Mucosa of rectum (tissue), 2 donors: ENCODE data around the gene TAF9B.
"Not testable (repeated sequence)": the region's sequence is repeated elsewhere in the genome, so short reads cannot be mapped to it uniquely, and the experiment has no call there.

Experiments
- H3K27ac ChIP-seq, 2 donors: one replicate each; pipeline ENCODE4 v1.7.0; 2013; ENCODE audit warnings: inconsistent platforms in 2 of 2, low read depth in 2 of 2, low read length in 2 of 2
- H3K27me3 ChIP-seq, 2 donors: one replicate each; pipeline ENCODE4 v1.7.0; 2013; ENCODE audit warnings: low read length in 2 of 2; ENCODE audit not compliant: control insufficient read depth in 2 of 2, insufficient read depth in 2 of 2
- H3K36me3 ChIP-seq, 2 donors: one replicate each; pipeline ENCODE4 v1.7.0; 2013; ENCODE audit warnings: low read length in 2 of 2; ENCODE audit not compliant: control insufficient read depth in 2 of 2, insufficient read depth in 2 of 2
- H3K4me1 ChIP-seq, 2 donors: one replicate each; pipeline ENCODE4 v1.7.0; 2013; ENCODE audit warnings: low read length in 2 of 2, mild to moderate bottlenecking in 1 of 2; ENCODE audit not compliant: control insufficient read depth in 2 of 2, insufficient read depth in 2 of 2
- H3K4me3 ChIP-seq, 2 donors: one replicate each; pipeline ENCODE4 v1.7.0; 2013; ENCODE audit warnings: low read length in 2 of 2
- H3K9ac ChIP-seq, 2 donors: one replicate each; pipeline ENCODE4 v1.7.0; 2013; ENCODE audit warnings: low read length in 2 of 2, low read depth in 1 of 2, mild to moderate bottlenecking in 1 of 2
- H3K9me3 ChIP-seq, 2 donors: one replicate each; pipeline ENCODE4 v1.7.0; 2013; ENCODE audit warnings: low read length in 2 of 2; ENCODE audit not compliant: control insufficient read depth in 2 of 2
- donor health status: healthy.
- donor health status: Normal muscosa, but diverticular disease.

TAF9B gene

DNA sequence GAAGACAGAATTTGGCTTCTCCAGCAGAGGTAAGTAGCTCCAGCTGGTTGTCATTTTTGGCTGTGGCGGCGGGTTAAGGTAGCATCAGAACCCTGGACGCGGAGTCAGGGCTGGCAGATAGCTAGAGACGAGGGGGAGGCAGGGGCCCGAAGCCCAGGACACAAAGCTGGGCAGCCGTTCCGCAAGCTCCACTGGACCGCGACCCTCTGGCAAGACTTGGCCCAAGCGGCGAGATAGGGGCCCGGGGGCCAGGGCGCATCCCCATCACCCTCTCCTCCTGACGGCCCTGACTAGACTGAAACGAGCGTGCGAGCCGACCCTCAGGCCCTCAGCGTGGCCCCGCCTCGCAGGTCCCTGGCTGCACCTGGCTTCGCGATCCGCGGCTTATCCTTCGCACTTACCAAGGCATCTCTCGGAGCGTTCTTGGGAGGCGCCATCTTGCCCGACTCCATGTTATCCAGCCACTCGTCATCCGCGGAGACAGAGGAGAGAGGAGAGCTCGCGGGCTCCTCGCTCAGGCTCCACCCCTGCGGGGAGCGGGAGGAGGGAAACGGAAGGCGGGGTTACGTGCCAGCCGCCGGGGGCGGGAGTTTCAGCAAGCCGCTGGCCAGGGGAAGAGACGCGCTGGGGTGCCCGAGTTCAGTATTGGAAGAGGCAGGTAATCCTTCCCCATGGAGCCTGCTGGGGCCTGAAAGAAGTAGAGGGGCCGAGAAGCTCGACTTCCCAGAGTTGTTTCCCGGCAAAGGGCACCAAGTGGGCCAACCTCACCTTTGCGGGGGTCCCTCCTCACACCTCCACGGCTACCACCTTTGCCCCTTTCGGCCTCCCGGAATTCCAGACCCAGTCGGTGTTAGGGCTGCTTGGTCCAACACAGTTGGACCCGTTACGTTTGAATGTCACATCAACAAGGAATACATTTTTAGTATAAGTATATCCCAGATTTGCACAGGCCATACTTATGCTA, at the start of gene TAF9B:
Gene TAF9B (minus strand): TSS at position 491 of the 964 bp plus-strand sequence. CDS start 39 bp downstream, at position 452.
- Histone ChIP-seq H3K9ac (peak within 1 kb of the TSS; percentile 24 to 66), H3K27ac (peak within 1 kb of the TSS; percentile 46 to 48), H3K27me3 (no peaks in the 10 kb centered on the region), H3K9me3 (no peaks in the 10 kb centered on the region), H3K4me1 (no peaks in the 10 kb centered on the region), H3K4me3 (peak within 1 kb of the TSS; percentile 76 to 78), H3K36me3 (no peaks in the 10 kb centered on the region)

DNA sequence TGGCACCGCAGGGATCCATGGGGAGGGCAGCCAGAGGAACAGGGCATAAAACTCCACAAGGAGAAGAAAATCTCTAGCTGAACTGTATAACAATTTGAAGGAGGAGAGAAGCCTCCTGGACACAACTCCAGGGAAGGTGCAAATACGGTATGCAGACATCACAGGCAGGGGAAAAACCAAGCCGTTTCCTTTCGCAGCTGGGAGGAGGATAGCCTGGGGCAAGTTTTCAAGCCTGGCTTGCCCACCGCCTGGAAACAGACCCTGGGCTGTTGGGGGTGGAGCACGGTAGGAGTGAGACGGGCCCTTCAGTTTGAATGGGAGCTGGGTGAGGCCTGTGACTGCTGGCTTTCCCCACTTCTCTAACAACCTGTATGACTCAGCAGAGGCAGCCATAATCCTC, 43.4 kb upstream of the TAF9B start:
- Histone ChIP-seq H3K9ac (no peak overlapping the region), H3K9me3 (no peaks in the 10 kb centered on the region), H3K27ac (no peak overlapping the region), H3K4me1 (no peaks in the 10 kb centered on the region), H3K36me3 (no peaks in the 10 kb centered on the region), H3K27me3 (no peaks in the 10 kb centered on the region), H3K4me3 (no peak overlapping the region)

DNA sequence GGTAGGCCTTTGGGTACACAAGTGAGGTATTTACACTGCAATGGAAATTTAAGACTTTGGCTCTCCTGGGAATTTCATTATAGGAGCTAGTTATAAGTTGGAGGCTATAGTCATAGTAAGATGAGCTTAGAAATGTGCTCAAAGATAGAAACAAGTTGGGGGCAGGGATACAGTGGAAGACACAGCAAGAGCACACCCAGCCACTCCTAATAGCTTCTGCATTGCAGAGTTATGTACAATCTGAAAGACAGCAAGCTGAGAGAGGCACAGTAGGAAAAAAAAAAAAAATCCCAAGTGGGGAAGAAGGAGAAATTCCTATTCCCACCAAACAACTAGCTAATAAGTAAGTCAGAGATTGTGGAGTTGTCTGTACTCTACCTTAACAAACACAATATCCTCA, 41.9 kb upstream of the TAF9B start:
- H3K4me3 ChIP-seq, result no peak overlapping the region
- H3K27ac ChIP-seq, result no peak overlapping the region
- H3K27me3 ChIP-seq, result no peaks in the 10 kb centered on the region
- no peaks in the 10 kb centered on the region for H3K9me3 ChIP-seq
- no peaks in the 10 kb centered on the region for H3K36me3 ChIP-seq
- H3K4me1 ChIP-seq, result no peaks in the 10 kb centered on the region
- H3K9ac ChIP-seq, result no peak overlapping the region

DNA sequence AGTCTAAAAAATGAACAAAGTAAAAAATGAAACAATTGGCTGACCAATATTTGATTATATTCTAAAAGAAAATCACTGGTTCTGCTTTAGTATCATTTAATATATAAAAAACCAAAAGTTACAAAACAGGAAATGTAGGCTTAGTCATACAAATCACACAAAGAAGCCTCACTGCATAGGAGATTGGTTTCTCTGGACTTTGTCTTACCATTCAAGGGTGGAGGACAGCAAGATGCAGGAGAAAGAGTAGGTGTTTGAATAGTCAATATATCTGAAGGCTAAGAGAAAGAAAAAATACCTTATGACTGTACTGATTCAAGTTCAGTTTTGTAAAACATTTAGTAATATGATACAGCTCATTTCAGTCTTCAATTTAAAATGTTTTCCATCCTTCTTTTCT, 28.6 kb upstream of the TAF9B start:
- no peaks in the 10 kb centered on the region for H3K9me3 ChIP-seq
- H3K27ac ChIP-seq, result no peak overlapping the region
- H3K4me1 ChIP-seq, result no peaks in the 10 kb centered on the region
- H3K36me3 ChIP-seq, result no peaks in the 10 kb centered on the region
- no peaks in the 10 kb centered on the region for H3K27me3 ChIP-seq
- no peak overlapping the region for H3K9ac ChIP-seq
- no peak overlapping the region for H3K4me3 ChIP-seq

GRCh38 chrX:78165425-78165824, 26.0 kb upstream of the TAF9B start:
- H3K4me1 ChIP-seq, result no peaks in the 10 kb centered on the region
- H3K4me3 ChIP-seq, result no peak overlapping the region
- no peak overlapping the region for H3K27ac ChIP-seq
- no peaks in the 10 kb centered on the region for H3K27me3 ChIP-seq
- no peaks in the 10 kb centered on the region for H3K9me3 ChIP-seq
- no peaks in the 10 kb centered on the region for H3K36me3 ChIP-seq
- H3K9ac ChIP-seq, result no peak overlapping the region

DNA sequence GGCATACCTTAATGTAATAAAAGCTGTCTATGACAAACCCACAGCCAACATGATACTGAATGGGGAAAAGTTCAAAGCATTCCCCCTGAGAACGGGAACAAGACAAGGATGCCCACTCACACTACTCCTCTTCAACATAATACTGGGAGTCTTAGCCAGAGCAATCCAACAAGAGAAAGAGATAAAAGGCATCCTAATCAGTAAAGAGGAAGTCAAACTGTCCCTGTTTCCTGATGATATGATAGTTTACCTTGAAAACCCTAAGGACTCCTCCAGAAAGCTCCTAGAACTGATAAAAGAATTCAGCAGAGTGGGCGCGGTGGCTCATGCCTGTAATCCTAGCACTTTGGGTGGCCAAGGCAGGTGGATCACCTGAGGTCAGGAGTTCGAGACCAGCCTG, 23.7 kb upstream of the TAF9B start:
- H3K27me3 ChIP-seq, H3K9me3 ChIP-seq, H3K4me3 ChIP-seq, H3K36me3 ChIP-seq, H3K9ac ChIP-seq, H3K27ac ChIP-seq, H3K4me1 ChIP-seq: not testable (repeated sequence)

DNA sequence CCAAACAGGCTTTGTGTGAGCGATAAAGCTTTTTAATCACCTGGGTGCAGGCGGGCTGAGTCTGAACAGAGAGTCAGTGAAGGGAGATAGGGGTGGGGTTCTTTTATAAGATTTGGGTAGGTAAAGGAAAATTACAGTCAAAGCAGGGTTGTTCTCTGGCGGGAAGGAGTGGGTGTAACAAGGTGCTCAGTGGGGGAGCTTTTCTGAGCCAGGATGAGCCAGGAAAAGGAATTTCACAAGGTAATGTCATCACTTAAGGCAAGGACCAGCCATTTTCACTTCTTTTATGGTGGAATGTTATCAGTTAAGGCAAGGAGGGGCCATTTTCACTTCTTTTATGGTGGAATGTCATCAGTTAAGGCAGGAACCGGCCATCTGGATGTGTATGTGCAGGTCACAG, 21.3 kb upstream of the TAF9B start:
- H3K27ac ChIP-seq, H3K4me3 ChIP-seq, H3K27me3 ChIP-seq, H3K4me1 ChIP-seq, H3K9ac ChIP-seq, H3K9me3 ChIP-seq, H3K36me3 ChIP-seq: not testable (repeated sequence)

- not testable (repeated sequence) for H3K9ac ChIP-seq, H3K4me1 ChIP-seq, H3K4me3 ChIP-seq, H3K36me3 ChIP-seq, H3K9me3 ChIP-seq, H3K27ac ChIP-seq, H3K27me3 ChIP-seq
Measured at GRCh38 chrX:78157846-78158245, 18.4 kb upstream of the TAF9B start.

DNA sequence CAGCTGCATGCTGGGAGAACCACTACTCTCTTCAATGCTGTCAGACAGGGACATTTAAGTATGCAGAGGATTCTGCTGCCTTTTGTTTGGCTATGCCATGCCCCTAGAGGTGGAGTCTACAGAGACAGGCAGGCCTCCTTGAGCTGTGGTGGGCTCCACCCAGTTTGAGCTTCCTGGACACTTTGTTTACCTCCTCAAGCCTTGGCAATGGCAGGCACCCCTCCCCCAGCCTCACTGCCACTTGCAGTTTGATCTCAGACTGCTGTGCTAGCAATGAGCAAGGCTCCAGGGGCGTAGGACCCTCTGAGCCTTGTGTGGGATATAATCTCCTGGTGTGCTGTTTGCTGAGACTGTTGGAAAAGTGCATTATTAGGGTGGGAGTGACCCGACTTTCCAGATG, 17.9 kb upstream of the TAF9B start:
- not testable (repeated sequence) for H3K4me3 ChIP-seq, H3K27ac ChIP-seq, H3K9me3 ChIP-seq, H3K9ac ChIP-seq, H3K4me1 ChIP-seq, H3K27me3 ChIP-seq, H3K36me3 ChIP-seq

- H3K27me3 ChIP-seq, H3K4me3 ChIP-seq, H3K9ac ChIP-seq, H3K36me3 ChIP-seq, H3K9me3 ChIP-seq, H3K4me1 ChIP-seq, H3K27ac ChIP-seq: not testable (repeated sequence)
Measured at GRCh38 chrX:78147002-78147540, 7.6 kb upstream of the TAF9B start.
